HG03025 (cell line): ENCODE measurements around the gene AHSP.
"Not testable (repeated sequence)": the region's sequence is repeated elsewhere in the genome, so short reads cannot be mapped to it uniquely, and the experiment has no call there.

ENCODE experiments used
- ATAC-seq: cut with Tn5 transposase; IDR thresholded peaks from one replicate; pipeline ENCODE4 v1.9.1; 2021; ENCODE audit warnings: mild to moderate bottlenecking, moderate library complexity; ENCODE audit not compliant: unreplicated experiment, low FRiP score

AHSP gene

DNA sequence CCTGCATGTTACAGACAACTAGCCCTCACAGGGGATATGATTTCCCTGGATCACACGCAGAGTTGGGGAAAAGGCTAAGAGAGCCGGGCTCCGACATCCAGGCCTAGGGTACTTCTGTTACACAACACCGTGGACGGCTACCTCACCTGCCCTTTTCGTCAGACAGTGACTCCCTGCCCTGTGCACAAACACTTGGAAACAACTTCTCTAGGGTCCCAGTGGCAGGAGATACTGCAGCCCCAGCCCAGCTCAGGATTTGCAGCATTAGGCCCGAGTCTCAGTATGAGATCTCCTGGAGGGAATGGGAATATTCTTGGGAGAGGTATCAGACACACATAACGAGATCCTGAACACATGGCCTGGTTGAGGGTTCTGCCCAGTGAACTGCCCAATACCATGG lies 27.8 kb upstream of the AHSP start:
- no peak for ATAC-seq

DNA sequence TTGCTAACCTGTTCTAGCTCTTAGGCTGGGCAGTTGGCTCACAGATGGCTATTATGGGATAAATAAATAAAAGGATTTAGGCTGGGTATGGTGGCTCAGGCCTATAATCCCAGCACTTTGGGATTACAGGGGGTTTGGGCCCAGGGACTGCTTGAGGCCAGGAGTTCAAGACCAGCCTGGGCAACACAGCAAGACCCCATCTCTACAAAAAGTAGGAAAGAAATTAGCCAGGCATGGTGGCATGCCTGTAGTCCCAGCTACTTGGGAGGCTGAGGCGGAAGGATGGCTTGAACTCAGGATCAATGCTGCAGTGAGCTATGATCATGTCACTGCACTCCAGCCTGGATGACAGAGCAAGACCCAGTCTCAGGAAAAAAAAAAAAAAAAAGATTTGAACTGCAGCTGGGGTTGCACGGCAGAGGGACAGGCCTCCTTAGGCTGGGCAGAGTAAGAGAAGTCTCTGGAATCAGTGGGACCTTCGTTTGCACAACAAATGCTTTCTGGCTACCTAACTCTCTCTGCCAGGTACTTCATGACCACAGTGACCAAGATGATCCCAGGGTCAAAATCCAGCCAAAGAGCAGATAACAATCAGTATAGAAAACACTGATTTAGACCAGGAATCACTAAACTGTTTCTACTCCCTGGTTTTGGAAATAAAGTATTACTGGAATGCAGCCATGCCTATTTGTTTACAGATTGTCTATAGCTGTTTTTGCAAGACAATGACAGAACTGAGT lies 26.3 kb upstream of the AHSP start:
- ATAC-seq: no peak

DNA sequence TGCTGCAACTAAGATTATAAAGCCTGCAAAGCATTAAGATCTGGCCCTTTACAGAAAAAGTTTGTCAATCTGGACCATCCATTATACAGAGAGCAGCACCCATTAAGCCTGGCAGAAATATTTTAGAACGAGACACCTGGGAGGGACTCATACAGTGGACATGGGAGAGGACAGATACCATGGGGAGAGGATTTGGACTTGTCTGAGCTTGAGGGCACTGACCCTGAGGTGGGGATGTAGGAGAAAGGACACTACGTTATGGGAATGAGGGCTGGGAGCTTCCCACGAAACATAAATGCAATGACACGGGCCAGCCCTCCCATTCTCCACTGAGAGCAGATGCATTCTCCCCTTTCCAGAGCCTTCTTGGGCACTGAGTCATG lies 25.7 kb upstream of the AHSP start:
- ATAC-seq: no peak

DNA sequence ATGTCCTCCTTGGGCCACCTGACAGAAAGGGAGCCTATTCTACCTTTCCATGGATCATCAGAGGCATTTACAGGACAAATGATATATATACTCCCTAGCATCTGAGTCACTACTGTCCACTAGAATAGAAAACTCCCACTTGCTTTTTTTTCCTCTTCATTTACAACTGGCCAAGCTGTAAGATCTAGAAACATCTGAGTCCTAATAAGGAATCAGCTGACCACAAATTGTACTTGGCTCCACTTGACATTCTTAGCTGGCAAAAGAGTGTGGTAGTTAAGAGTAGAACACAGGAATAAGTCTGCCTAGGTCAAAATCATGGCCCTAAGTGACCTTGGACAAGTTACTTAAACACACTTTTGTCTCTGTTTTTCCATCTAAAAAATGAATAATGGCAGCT lies 24.7 kb upstream of the AHSP start:
- ATAC-seq: no peak

DNA sequence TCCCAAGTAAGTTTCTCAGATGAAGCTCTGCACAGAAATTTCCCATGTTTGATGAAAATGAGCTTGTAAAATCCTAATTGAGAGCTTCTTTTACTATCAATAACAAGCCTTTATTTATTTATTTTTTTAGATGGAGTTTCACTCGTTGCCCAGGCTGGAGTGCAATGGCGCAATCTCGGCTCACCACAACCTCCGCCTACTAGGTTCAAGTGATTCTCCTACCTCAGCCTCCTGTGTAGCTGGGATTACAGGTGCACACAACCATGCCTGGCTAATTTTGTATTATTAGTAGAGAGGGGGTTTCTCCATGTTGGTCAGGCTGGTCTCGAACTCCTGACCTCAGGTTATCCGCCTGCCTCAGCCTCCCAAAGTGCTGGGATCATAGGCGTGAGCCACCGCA lies 24.1 kb upstream of the AHSP start:
- not testable (repeated sequence) for ATAC-seq

DNA sequence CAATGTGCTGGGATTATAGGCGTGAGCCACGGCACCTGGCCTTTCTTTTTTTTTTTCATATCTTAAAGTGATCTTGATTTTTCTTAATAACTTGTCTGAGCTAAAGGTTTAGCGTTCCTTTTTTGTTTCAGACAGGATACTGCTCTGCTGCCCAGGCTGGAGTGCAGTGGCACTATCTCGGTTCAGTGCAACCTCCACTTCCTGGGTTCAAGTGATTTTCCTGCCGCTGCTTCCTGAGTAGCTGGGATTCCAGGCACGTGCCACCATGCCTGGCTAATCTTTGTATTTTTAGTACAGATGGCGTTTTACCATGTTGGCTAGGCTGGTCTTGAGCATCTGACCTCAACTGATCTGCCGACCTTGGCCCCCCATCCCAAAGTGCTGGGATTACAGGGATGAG lies 23.5 kb upstream of the AHSP start:
- no peak for ATAC-seq

DNA sequence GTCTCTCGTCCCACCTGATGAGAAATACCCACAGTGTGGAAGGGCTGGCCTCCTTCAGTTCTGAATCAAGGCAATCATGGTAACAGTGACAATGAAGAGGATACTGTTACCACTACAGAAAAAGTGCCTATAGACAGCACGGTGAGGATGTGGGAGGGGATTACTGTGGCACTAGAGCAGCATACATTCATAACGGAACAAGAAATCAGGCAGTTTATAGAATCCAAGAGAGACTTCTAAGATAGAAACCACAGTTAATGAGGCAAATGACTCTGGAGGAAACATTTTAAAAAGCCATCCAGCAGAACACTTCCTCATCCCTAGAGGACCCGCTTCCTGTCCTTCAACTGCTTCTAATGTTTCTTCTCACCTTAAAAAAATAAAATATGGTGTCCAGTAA lies 22.2 kb upstream of the AHSP start:
- no peak for ATAC-seq

DNA sequence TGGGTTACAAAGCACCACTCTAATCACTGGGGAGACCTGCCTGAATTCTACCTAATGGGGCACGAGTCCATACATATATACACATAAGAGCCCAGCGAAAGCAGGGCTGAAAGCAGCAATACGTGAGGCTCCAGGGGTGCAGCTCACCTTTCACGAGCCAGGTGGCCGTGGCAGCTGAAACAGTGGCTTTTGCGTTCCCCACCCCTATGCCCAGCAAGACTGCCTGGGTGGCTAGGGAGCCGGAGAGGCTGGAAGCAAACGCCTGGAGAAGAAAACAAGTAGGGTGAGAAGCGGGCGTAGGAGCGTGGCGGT lies 20.1 kb upstream of the AHSP start:
- ATAC-seq: no peak

DNA sequence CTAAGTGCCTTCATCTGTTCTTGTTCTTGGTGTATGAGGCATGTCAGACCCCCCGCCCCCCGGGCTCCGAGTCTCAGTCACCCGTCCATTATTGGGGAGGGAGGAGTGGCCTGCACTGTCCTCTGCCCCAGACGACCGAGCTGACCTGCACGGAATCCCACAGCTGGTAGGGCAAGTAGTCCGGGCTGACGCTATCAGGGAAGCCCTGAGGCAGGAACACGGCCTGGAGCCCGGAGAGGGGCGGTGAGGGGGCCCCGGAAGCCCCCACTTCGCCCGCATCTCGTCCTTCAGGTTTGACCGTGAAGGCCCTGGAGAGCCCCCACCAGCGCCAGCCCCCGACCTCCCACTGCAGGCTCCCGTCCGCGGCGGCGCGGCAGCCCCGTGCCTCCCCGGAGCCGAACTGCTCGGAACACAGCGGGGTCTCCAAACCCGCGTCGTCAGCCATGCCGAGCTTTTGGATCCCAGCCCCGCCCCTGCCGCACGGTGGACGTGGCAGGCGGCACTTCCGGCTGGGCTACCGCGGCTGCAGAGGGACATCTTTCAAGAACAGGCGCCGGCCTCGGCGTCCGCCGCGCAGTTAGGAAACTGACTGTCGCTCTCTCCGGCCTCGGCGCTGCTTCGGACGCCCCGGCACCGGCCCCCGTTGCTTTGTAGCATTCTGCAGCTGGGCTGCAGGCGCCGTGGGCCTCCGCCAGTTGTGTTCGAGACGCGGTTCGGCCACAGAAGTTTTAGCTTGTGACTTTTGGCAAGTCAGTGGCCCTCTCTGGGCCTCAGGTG lies 19.6 kb upstream of the AHSP start, which contains the start of gene RUSF1:
Gene RUSF1 (minus strand): TSS at position 463 of the 777 bp plus-strand sequence. CDS start 18 bp downstream, at position 445.
- ATAC-seq: peak; percentile 72

DNA sequence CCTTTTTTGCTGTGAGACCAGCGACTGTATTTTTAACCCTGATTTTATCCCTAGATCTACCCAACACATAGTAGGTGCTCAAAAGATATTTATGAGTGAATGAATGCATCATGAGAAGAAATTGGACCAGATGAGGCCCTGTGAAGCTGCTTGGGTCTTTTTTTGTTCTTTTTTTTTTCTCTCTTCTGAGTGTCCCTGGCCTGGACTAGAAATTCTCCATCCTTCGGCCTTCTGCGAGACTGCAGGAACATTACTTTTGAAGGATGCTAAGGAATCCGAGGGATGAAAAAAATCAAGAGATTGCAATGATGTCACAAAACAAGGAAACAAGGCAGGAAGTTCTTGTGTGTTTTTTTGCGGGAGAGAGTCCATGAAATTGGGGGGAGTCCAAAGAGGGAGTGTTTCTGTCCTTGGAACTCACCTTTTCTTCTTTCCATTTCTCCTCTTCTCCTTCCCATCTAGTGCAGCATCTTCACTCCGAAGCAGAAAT lies 18.9 kb upstream of the AHSP start:
- ATAC-seq: no peak

DNA sequence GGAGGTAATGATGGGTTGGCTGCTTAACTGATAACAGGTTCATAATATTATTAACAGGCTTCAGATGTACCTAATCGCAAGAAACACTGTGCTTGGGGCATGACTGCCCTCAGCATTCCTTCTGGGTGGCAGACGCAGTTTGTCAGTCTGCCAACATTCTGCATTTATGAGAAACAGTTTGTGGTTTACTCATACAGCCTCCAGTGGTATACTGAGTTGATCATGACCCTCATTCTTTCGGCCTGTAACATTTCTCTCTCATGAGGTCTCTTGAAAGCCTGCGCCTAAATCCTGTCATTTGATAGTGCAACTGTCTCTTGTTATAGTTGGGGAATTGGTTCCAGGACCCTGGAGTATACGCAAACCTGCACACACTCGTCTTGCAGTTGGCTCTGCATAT lies 14.6 kb upstream of the AHSP start:
- ATAC-seq: no peak

DNA sequence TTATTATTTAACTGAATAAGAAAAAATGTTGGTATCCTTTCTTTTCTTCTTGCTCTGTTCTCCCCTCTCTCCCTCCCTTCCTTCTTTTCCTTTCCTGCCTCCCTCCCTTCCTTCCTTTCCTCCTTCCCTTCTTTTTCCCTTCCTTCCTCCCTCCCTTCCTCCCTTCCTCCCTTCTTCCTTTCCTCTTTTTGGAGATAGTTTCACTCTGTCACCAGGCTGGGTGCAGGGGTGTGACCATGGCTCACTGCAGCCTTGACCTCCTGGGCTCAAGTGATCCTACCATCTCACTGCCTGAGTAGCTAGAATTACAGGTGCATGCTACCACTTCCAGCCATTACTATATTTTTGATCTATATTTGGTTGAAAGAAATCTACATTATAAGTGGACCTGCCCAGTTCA lies 13.8 kb upstream of the AHSP start:
- no peak for ATAC-seq

DNA sequence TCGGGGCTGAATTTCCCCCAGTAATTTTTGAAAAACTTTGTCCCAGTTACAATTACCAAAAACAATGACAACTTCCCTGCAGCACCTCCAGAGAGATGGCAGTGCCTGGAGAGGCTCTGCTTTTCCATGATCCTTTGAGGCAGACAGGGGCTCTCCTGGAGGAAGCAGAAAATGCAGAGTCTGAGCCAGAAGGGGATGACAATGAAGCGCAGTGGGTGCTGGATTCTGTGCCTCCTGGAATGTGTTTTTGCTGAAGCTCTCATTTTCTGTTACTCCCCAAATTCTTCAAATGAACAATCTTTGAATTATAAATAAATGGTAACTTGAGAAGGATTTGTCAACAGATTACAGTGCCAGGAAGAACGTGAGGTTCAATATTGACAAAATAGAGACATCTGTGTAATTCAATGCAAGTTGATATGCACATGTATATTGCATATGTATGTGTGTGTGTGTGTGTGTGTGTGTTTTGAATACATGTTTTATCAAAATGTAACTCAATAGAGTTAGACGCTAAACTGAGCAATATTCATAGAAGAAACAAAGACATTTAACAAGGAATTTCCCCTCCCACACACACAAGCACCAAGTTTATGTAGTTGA lies 9.8 kb upstream of the AHSP start:
- ATAC-seq: no peak

DNA sequence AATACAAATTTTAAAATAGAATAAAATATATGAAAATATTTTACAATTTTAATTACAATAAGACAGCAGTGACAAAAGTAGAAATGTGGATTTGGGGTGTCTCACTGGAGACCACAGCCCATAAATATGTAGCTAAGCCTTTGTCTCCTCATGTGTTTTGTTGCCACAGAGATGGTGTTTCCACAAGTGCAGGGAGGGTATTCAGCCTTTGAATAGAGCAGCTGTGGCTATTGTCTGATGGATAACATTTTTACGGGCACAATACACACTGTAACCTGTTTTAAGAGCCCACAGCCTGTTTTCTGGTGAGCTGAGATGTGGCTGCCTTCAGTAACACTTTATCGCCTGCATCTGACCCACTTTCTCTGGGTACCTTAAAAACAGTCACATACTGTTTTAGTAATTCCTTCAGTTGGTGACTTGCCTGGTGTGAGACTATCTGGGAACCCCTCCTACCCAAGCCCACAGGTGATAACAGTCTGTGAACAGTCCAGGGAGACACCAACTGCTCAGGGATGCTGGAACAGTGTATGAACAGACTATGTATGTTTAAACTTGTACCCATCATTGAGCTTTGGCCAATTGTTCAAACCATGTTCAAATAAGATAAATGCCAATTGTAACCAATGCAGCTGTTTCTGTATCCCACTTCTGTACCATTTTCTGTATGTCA lies 7.8 kb upstream of the AHSP start:
- ATAC-seq: no peak

DNA sequence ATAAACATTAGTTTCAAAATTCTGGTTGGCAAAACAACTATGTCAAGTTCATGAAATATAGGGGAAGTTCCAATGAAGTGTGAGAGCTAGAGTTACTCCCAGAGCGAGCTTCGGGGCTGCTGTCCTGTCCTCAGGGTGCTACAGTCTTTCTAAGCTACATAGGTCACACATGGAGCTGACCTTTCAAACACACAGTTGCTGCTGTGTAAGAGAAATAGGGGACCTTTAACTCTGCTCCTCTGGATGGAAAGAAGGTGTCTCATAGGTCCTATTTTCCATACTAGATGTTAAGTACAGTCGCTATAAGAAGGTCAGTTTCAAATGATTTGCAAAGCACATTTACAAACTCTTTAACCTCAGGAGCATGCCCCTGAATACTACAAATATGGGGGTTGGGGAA lies 6.3 kb upstream of the AHSP start:
- ATAC-seq: no peak

DNA sequence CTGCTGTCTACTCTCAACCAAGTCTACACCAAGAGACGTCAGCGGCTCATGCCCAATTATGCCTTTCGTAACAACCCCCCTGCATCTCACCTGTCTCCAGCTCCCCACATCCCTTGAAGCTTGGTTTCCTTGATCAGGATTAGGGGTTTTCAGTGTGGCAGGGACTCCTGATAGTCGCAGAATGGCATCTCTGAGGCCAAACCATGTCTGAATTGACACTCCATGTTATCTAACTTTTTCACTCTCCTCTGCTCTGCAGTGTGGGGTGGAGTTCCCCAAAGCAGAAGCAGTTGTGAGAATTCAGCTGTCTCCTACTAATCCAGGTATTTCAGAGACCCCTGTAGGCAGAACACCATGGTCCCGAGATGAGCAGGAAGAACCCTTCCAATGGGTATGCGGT lies 5.6 kb upstream of the AHSP start:
- ATAC-seq: no peak

DNA sequence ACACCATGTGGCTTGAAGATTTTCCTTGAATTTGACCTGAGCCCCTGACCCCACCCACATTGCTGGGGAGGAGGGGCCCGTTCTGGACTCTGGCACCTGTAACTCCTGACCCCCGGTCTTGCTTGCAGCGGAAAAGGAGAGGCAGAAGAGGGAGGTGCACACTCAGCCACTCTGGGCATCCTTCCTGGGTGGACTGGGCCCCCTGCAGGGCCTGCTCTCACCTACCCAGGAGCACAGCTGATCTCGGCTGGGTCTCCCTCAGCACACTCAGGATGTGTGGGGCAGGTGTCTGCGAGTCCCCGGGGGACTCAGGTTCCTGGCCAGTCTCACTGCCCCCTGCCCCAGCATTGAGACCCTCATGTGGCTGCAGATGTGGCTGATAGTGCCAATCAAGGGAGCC lies 3.9 kb upstream of the AHSP start:
- not testable (repeated sequence) for ATAC-seq

DNA sequence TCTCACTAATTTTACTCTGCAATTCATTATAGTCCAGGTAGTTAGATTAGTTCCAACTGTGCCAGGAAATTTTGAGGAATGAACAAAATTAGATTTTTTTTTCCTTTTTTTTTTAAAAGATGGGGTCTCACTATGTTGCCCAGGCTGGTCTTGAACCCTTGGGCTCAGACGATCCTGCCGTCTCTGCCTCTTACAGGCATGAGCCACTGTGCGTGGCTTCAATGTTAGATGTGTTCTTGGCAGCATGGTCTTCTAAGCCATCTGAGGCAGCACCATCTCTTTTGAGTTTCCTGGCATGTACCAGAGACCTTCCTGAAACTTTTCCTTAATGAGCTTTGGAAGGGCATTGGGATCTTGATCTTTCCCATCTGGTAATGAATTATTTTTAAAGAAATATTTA lies 2.6 kb upstream of the AHSP start:
- ATAC-seq: no peak

DNA sequence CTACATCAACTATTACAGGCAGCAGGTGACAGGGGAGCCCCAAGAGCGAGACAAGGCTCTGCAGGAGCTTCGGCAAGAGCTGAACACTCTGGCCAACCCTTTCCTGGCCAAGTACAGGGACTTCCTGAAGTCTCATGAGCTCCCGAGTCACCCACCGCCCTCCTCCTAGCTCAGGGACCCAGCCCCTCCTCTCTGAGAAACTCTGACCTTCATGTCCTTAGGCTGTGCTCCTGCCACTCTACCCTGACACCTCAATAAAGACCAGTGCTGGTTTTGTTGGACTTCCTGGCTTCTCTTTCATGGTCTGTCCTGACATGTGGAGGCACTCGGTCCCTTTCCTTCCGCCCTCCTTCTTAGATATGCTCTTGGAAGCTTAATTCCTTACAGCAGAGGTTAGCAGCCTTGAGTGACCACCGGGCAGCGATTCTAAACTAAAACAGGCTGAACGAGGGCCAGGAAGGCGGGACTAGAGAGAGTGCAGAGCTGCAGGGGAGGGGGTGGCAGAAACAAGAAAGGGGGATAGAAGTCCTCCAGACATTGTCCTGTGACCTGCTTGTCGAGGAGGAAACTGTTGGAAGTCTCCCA lies 915 bp downstream of the AHSP start:
- no peak for ATAC-seq

DNA sequence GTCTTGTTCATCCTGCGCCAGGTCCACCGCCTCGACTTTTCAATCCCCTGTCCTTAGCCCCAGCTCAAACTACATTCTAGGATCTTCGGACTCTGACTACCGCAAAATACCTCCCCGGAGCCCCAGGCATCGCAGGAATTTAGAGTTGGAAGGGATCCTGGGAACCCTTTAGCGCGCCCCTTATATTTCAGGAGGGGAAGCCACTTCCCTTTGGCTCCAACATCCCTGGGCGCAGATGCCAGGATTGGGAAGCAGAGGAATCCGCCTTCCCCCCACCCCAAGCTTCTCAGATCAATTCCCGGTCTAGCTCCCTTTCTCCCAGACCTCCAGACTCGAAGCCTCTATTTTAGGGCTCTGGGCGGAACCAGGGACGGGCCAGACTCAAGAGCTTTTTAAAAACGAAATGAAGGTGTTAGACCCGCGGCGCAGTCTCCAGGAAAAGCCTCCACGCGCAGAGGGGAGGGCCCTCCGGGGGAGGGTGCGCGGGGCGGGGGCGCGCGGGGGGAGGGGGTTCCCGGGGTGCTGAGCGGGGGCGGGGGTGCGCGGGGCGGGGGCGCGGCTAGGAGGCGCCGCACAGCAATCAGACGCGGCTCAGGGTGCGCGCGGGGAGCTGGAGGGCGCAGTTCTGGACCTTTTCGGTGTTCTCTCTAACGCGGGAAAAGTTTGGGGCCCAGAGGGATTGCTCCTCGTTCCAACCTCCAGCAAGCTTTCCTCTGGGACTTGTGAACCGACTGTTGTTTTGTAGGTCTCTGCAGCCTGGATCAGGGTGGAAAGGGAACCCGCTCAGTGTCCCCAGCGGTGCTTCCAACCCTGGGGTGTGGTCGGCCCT lies 1.6 kb downstream of the AHSP start:
- no peak for ATAC-seq
